Stimulated activated CD4-positive, alpha-beta T cell treated with anti-CD3 and anti-CD28 coated beads, Interleukin-15, amount 100 ng/mL, for 1 hour (primary cell): ENCODE measurements around the gene NARF.
"Not testable (repeated sequence)": the region's sequence is repeated elsewhere in the genome, so short reads cannot be mapped to it uniquely, and the experiment has no call there.

ENCODE experiments used
- DNase-seq, 2 donors: peaks; one replicate each; pipeline ENCODE4 v3.0.0-alpha.2; 2020; ENCODE audit warnings: low read depth in 1 of 2, low spot score in 1 of 2

Gene NARF

GRCh38 chr17:82458179-82458884 is at the start of gene NARF:
NARF (plus strand) TSS chr17:82458741; CDS start chr17:82458804, 63 bp downstream.
- DNase-seq = peak; percentile 89 to 92

- DNase-seq = no peak
These were observed 49.6 kb upstream of the NARF start for GRCh38 chr17:82408938-82409318.

GRCh38 chr17:82410014-82410716 is 48.4 kb upstream of the NARF start:
- no peak for DNase-seq

GRCh38 chr17:82411396-82412053 is 47.0 kb upstream of the NARF start:
- no peak for DNase-seq

- DNase-seq = not testable (repeated sequence)
These were observed 46.5 kb upstream of the NARF start for GRCh38 chr17:82412081-82412480.

GRCh38 chr17:82412535-82413520 is 45.7 kb upstream of the NARF start:
- no peak for DNase-seq

GRCh38 chr17:82414548-82415281 is 43.8 kb upstream of the NARF start:
- peak; percentile 41 to 62 for DNase-seq

- DNase-seq = no peak
These were observed 43.2 kb upstream of the NARF start for GRCh38 chr17:82415336-82415735.

GRCh38 chr17:82415786-82416185 is 42.8 kb upstream of the NARF start:
- DNase-seq = no peak

- DNase-seq = no peak
These were observed 42.3 kb upstream of the NARF start for GRCh38 chr17:82416264-82416663.

GRCh38 chr17:82416771-82417170 is 41.8 kb upstream of the NARF start:
- DNase-seq = no peak

GRCh38 chr17:82418001-82418986 is 40.2 kb upstream of the NARF start, which contains the start of the genes HEXD and OGFOD3:
HEXD (plus strand) TSS chr17:82418347; CDS start chr17:82419800, 1,453 bp downstream.
OGFOD3 (minus strand) TSS chr17:82418586; CDS start chr17:82418485, 101 bp downstream.
- peak; percentile 74 to 78 for DNase-seq

- no peak for DNase-seq
These were observed 39.0 kb upstream of the NARF start for GRCh38 chr17:82419540-82419939.

GRCh38 chr17:82424001-82424862 is 34.3 kb upstream of the NARF start:
- peak in 1 of 2 donors; percentile 34 for DNase-seq

GRCh38 chr17:82424863-82425159 is 33.7 kb upstream of the NARF start:
- no peak for DNase-seq

- no peak for DNase-seq
These were observed 30.0 kb upstream of the NARF start for GRCh38 chr17:82428546-82428945.

GRCh38 chr17:82429824-82430223 is 28.7 kb upstream of the NARF start:
- DNase-seq = no peak

GRCh38 chr17:82432017-82432416 is 26.5 kb upstream of the NARF start:
- DNase-seq = no peak
